ENCODE results near the gene PTCD1. TPM values are rescaled to one million over a fixed set of nuclear protein-coding genes. Genes with fewer than 3 reads are reported as not detected.
A peak's percentile ranks its signal among the peaks of the same experiment; 100 is the strongest.

Gene PTCD1
- total RNA-seq (2021): 8.8 to 11.4 TPM (median 11.1 TPM) in 3 replicates
- percentile 59 among the genes with signal in this experiment for Bru-seq, nascent RNA
- long read RNA-seq, experiment 1, full-length matches to known transcripts: 99 of 128 reads
- long read RNA-seq, experiment 1, partial matches to known transcripts: 12 of 128 reads
- long read RNA-seq, experiment 1, other reads (novel, unspliced or antisense): 17 of 128 reads
- long read RNA-seq, experiment 2, full-length matches to known transcripts: 15 of 28 reads
- long read RNA-seq, experiment 2, partial matches to known transcripts: 1 of 28 reads
- long read RNA-seq, experiment 2, other reads (novel, unspliced or antisense): 12 of 28 reads
- long read RNA-seq, experiment 3, full-length matches to known transcripts: 7 of 7 reads
- long read RNA-seq, experiment 3, partial matches to known transcripts: 0 of 7 reads
- long read RNA-seq, experiment 3, other reads (novel, unspliced or antisense): 0 of 7 reads

GRCh38 chr7:99438573-99439480, at the start of gene PTCD1, which contains the start of gene CPSF4:
Gene PTCD1 (minus strand): TSS chr7:99438798. CDS start chr7:99435242, 3,556 bp downstream.
Gene CPSF4 (plus strand): TSS chr7:99438943. CDS start chr7:99439083, 140 bp downstream.
- H3K27me3 Mint-ChIP-seq (ENCODE audit: low read depth): no peaks in the 10 kb centered on the region
- POLR2A ChIA-PET: interaction anchor here (1.0 to 2.3 kb wide), 2 partner anchors 16 to 30 kb away, joined by 3 to 11 read pairs; partner anchors contain the start of genes BUD31 and PDAP1
- H3K4me1 Mint-ChIP-seq: peaks cover 23% of the 10 kb centered on the region
- CTCF ChIA-PET: interaction anchor here (0.6 kb wide), 1 partner anchor 10 kb away, joined by 6 read pairs; no protein-coding TSS in a partner anchor
- peak within 1 kb of the TSS; percentile 97 for H3K4me3 Mint-ChIP-seq
- H3K36me3 Mint-ChIP-seq: peaks cover 27% of the 10 kb centered on the region
- DNase-seq (ENCODE audit: low spot score) (peak; percentile 99), ATAC-seq (peak; percentile 93)
- H3K27ac Mint-ChIP-seq: peak within 1 kb of the TSS; percentile 99
- no peaks in the 10 kb centered on the region for H3K9me3 Mint-ChIP-seq
- TF ChIP-seq E2F5 (CRISPR knock-in tag; IDR thresholded peaks at IDR 0.05) (peak; percentile 96), RORB (CRISPR knock-in tag; IDR thresholded peaks at IDR 0.05) (no peak), SOX15 (CRISPR knock-in tag; IDR thresholded peaks at IDR 0.05) (no peak), NR3C1 (CRISPR knock-in tag; conservative IDR thresholded peaks at IDR 0.05; ENCODE audit: low read depth) (no peak), ZNF532 (CRISPR knock-in tag; IDR thresholded peaks at IDR 0.05; ENCODE audit: borderline replicate concordance) (no peak), ZNF263 (CRISPR knock-in tag; IDR thresholded peaks at IDR 0.05; ENCODE audit: low read depth) (peak; percentile 87), E2F1 (CRISPR knock-in tag; IDR thresholded peaks at IDR 0.05) (no peak), MYBL2 (CRISPR knock-in tag; IDR thresholded peaks at IDR 0.05) (peak; percentile 95), PREB (CRISPR knock-in tag; IDR thresholded peaks at IDR 0.05; ENCODE audit: borderline replicate concordance) (no peak), CREB1 (CRISPR knock-in tag; IDR thresholded peaks at IDR 0.05) (no peak), TP53 (CRISPR knock-in tag; IDR thresholded peaks at IDR 0.05) (0 out of 2 replicates have a peak, but pooled peaks have one; percentile 25), CDX4 (CRISPR knock-in tag; IDR thresholded peaks at IDR 0.05; ENCODE audit: borderline replicate concordance) (no peak), IRF1 (CRISPR knock-in tag; IDR thresholded peaks at IDR 0.05) (no peak), ATF3 (CRISPR knock-in tag; conservative IDR thresholded peaks at IDR 0.05) (no peak), MXD4 (CRISPR knock-in tag; IDR thresholded peaks at IDR 0.05; ENCODE audit: borderline replicate concordance) (no peak), MLX (CRISPR knock-in tag; IDR thresholded peaks at IDR 0.05) (no peak), ERG (CRISPR knock-in tag; IDR thresholded peaks at IDR 0.05) (no peak), ZNF281 (CRISPR knock-in tag; IDR thresholded peaks at IDR 0.05) (no peak), SP1 (CRISPR knock-in tag; conservative IDR thresholded peaks at IDR 0.05) (peak; percentile 95)

Measured in WTC11 (cell line).